T-helper 1 cell (primary cell): Measurements from ENCODE around the gene SLC25A11.

Source experiments
- DNase-seq, 5 donors: peaks; one replicate each; pipeline ENCODE4 v3.0.0-alpha.2; 2012 to 2020

The SLC25A11 gene

DNA sequence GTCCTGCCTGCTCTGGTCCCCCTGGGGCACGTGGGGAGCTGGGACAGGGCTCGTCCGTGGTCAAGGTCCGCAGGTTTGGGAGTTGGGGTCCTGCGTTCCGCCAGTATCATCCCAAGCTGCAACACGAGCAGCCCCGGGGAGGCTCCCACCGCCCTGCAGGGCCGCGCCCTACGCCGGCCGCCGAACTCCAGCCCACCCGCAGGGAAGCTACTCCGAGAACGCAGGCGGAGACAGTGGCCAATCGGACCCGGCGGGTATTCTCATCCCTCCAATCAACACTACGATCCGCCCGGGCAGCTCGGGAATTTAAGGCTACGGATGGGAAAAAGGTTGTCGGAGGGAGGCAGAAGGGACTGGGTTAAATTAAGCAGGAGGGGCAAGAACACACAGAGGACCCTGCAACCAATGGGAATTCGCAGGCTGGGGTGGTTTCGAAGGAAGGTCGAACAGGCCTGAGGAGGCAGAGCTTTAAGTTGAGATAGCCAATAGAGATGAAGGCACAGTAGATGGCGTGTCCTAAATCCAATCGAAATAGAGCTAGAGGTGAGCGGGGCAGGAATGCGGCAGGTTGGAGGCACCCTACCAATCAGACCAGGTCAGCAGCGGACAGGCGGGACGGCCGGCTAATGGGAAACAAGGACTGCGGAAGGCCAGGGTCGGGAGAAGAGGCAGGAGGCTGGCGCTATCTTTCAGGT is 27.1 kb upstream of the SLC25A11 start:
- peak; percentile 88 to 99 (median 92) for DNase-seq

DNA sequence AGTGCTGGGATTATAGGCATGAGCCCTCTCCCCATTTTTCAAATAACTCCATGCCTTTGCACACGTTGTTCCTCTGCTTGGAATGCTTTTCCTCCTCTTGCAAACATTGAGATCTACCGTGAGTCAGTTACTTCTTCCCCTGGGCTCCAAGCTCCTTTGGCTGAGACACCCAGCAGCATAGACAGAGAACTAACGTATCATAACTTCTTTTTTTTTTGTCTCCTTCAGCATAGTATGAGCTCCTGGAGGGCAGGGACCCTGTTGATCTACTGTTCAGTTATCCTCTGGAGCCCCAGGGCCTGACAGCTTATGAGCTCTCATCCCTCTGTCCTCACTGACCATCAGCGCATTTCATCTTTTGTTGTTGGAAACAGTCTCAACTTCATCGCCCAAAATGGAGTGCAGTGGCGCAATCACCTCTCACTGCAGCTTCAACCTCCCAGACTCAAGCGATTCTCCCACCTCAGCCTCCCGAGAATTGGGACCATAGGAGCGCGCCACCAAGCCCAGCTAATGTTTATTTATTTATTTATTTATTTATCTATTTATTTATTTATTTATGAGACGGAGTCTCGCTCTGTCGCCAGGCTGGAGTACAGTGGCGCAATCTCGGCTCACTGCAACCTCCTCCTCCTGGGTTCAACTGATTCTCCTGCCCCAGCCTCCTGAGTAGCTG is 25.6 kb upstream of the SLC25A11 start:
- DNase-seq = no peak

DNA sequence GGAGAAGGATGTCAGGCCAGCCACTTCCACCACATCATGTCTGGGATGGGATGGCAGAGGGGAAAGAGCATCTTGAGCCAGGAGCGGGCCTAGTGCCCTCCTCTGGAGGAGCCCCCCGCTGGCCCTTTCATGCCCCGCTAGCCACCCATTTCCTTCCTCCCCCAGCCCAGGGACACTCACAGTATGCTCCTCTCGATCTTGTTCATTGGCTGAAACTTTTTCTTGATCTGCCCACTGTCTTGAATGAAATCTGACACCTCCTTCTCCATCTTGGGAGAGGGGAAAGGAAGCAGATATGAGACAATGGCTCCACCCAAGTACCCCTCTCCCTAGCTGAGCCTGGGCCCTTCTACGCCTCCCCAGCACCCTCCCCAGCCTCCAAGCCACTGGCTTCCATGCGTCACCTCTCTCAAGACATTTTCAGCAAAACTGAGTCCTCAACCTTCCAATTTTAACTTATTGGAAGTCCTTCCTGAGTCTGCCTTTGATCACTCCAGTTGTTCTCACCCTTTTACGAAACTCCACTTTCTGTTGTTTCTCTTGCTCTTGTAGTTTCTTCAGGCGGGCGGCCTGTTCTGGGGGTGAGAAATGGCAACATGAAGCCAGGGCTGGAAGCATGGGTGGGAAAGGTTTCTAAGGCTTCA is 20.6 kb upstream of the SLC25A11 start:
- no peak for DNase-seq

DNA sequence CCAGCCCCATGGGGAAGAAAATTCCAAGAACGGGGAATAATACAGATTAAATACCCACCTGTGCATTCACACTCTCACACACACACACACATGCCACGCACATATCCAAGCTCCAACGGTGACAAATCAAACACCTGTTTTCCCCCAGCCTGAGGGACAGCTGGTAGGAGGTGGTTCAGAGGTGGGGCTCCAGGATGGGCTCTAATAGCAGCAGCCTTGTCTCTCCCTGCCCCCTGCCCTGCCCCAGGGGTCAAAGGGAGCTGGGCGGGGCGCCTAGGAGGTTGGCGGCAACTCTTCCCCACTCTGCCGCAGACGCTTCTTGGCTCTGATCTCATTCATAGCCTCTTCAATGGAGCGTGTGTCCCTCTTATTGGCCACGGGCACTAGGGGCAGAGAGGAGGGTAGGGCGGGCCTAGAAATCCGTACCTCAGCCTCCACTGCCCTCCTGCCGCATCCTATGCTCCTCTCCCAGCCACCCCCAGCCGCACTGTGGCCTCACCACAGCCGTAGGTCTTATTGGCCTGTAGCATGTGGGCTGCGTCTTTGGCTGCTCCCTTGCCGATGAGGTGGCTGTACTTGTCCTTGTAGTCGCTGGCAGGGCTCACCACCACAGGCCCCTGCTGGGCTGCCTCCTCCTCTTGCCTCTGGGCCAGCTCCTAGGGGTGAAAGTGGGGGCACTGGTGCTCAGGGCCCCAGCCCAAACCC is 19.6 kb upstream of the SLC25A11 start:
- no peak for DNase-seq

DNA sequence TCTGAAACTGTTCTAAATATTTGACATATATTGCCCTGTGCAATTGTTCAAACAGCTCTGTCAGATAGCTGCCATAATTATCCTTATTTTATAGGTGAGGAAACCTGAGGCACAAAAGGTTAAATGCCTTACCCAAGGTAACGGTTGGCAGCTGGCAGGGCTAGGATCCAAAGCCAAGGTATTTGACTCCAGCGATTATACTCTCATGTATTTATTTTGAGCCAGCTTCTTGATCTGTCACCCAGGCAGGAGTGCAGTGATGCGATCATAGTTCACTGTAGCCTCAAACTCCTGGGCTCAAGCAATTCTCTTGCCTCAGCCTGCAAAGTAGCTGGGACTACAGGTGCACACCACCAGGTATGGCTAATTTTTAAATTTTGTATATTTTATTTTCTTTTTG is 18.3 kb upstream of the SLC25A11 start:
- DNase-seq = no peak

DNA sequence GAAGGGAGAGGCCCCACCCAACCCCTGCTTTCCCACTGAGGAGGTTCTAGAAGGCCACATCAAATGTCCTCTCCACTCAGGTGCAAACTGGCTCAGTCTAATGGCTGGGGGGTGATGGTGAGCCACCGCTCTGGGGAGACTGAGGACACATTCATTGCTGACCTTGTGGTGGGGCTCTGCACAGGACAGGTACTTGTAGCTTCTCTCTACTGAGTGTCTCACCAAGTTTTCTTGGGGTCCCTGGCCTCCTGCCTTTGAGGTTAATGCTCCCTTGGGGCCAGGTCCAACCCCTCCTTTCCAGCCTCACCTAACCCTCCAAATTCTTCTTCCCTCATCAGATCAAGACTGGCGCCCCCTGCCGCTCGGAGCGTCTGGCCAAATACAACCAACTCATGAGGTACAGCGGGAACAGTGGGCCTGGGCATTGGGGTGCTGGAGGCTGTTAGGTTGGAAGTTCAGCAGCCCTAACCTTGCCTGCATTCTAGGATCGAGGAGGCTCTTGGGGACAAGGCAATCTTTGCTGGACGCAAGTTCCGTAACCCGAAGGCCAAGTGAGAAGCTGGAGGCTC is 16.7 kb upstream of the SLC25A11 start:
- DNase-seq = peak in 3 of 5 donors; percentile 34 to 50 (median 40)

DNA sequence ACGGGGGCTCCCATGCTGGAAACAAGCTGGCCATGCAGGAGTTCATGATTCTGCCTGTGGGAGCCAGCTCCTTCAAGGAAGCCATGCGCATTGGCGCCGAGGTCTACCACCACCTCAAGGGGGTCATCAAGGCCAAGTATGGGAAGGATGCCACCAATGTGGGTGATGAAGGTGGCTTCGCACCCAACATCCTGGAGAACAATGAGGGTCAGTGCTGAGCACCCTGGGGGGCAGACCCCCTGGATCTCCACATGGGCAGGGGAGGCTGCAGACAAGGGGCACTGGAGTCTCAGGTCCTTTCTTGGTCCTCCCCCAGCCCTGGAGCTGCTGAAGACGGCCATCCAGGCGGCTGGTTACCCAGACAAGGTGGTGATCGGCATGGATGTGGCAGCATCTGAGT is 15.2 kb upstream of the SLC25A11 start:
- DNase-seq = no peak

DNA sequence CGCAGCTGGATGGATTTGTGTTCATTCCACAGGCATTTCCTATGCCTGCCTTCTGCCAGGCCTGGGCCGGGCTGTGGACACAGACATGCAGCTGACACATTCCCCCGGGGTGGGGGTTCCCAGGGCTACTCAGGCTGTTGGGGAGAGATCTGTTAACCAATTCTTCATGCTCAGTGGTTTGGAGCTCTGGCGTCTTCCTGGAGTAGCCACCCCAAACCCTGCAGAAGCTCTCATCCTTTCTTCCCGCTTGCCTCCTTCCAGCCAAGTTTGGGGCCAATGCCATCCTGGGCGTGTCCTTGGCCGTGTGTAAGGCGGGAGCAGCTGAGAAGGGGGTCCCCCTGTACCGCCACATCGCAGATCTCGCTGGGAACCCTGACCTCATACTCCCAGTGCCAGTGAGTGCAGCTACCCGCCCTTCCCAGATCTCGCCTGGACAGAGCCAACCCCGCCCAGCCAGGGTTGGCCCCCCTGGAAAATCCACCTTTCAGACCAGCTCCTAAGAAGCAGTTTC is 13.7 kb upstream of the SLC25A11 start:
- no peak for DNase-seq

DNA sequence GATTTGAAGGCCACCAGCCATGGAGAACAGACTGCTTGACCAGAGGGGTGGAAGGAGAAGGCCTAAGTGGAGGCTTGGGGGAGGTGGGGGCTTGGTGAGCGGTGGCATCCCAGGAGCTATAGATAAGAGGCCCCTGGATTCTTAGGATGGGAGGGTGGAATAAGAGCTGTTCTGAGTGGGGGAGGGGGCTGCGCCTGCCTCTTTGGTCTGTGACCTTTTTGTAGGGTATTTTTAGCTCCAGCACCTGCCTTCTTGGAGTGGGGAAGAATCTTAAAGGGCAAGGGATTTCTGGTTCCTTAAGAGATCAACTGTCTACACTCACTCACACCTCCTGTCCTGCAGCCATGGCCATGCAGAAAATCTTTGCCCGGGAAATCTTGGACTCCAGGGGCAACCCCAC is 11.6 kb upstream of the SLC25A11 start:
- no peak for DNase-seq

DNA sequence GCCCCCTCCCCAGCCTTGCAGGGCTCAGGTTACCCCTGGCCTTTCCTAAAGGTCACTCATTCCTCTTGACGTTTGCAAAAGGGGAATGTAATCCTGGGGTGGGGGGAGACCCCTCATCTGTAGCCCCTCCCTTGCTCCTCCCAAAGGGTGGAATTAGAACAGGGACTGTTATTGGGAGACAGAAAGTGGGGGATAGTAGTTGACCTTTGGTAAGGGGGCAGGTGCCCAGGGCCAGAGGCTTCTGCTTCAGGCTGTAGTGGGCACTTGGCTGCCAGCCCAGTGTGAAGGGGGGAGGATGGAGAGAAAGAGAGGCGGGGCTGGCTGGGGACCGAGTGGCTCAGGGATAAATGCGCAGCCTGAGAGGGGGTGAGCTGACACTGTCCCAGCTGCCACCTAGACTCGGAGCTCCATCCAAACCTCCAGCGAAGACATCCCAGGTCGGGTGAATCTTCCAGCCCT is 10.9 kb upstream of the SLC25A11 start, which contains the start of gene ENO3:
Gene ENO3, plus strand, starts transcription at position 374 of the 459 bp plus-strand sequence. CDS start 711 bp downstream, outside the sequence.
- DNase-seq = no peak

DNA sequence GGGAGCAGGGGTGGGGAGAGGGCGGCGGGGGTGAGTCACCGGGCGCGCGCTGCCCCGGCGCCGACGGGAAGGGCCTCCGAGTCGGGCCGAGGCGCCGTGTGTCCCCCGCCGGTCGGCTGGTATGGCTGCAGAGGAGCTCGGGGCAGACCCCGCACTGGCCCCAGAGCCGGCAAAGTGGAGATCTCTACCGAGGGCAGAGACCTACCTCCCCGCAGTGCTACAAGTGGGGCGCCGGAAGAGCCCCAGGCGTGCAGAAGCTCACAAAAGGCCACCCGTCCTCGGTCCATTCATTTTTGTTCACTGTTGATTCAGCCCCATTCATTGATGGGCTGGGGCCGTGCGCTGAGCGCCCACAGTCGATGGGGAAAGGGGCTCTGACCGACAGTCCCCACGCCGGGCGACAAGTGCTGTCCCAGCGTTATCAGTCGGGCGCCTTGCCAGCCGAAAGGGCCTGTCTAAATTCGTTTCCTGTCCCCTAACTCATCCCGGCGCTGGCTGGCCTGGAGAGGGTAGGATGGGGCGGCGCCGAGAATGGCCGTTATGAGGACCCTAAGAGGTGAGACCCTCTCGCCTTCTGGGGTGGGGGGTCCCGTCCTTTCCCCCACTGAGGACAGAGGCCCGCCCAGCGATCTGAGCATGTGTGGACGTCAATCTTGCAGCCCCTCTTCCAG is 10.4 kb upstream of the SLC25A11 start:
- peak in 2 of 5 donors; percentile 48 to 53 for DNase-seq

DNA sequence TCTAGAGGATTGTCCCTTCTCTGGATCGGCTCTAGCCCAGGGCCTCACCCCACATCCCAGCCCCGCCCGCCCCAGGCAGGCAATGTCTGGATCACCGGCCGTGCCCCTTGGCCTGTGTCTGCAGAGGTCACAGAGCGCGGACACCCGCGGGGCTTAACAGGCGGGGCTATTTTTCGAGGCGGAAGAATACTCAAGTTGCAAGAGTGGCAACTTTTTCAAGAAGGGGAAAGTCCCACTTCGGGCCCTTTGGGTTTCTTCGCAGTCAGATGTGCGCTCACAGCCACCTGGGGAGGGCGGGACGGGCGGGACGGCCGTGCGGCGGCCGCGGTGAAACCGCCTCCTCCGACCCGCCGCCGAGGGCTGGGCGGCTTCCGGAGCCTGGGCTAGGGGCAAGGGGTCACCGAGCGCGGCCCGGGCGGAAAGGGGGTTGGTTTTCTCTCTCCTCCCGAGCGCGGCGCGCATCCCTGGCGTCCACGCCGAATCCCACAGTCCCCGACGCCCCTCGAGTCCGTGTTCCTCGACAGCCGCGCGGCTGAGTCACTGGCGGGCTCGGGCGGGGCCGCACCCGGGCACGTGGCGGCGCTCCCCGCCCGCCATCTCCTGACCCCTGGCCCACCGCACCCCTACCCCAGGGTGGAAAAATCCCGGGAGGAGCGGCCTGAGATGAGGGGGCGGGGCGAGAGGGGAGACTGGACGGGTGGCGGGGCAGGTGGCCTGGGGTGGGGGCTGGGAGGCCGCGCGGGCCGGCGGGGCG is 9.7 kb upstream of the SLC25A11 start:
- peak; percentile 56 to 93 (median 69) for DNase-seq

DNA sequence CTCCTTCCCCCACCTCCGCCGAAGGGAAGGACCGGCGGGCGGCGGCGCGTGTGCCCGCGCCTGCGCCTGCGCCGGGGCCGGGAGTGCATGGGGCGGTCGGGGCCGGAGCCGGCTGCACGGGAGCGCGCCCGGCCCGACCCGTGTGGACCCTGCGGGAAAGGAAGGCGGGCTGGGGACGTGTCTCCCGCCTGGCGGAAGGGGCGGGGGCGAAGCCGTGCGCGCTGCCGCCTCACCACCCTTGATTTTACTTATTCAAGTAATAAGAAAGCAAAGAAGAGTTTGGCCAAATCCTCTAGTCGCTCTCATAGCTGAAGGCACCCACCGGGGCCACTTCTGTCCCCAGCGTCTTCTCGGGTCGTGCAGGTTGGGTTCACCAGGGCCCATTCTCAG is 9.1 kb upstream of the SLC25A11 start:
- peak; percentile 58 to 88 (median 61) for DNase-seq

DNA sequence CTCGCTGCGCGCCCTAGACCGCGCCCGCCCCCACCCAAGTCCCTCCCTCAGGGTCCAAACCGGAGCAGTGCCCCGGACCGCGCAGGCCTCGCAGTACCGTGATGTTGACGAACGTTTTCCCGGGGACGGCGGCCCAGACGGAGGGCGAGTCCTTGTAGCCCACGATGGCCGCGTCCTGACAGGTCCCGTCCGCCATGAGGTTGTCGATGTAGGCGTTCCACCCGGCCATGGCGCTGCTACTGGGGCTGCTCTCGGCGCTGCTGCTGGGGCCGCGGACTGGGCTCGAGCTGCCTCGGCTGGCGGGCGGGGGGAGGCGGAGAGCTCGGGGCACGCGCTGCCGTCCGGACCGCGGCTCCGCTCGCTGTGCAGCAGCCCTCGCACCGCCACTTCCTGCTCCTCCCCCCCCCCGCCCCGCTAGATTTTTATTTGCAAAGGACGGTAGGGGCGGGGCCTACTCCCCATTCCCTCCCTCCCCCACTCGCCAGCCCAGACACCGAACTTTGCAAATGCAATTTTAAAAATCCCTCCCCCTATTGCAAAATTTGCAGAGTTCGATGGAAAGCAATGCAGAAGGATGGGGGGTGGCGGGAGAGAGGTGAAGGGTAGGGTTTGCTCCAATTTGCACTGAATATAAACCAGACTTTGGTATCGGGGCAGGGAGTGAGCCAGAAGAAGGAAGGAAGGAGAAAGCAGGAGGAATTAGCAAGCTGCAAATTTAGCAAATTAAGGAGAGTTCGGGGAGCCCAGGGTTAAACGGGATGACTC is 8.5 kb upstream of the SLC25A11 start, which contains the start of gene PFN1:
Gene PFN1, minus strand, starts transcription at position 365 of the 765 bp plus-strand sequence. Its CDS starts 136 bp downstream, at position 229.
- peak; percentile 80 to 95 (median 87) for DNase-seq

DNA sequence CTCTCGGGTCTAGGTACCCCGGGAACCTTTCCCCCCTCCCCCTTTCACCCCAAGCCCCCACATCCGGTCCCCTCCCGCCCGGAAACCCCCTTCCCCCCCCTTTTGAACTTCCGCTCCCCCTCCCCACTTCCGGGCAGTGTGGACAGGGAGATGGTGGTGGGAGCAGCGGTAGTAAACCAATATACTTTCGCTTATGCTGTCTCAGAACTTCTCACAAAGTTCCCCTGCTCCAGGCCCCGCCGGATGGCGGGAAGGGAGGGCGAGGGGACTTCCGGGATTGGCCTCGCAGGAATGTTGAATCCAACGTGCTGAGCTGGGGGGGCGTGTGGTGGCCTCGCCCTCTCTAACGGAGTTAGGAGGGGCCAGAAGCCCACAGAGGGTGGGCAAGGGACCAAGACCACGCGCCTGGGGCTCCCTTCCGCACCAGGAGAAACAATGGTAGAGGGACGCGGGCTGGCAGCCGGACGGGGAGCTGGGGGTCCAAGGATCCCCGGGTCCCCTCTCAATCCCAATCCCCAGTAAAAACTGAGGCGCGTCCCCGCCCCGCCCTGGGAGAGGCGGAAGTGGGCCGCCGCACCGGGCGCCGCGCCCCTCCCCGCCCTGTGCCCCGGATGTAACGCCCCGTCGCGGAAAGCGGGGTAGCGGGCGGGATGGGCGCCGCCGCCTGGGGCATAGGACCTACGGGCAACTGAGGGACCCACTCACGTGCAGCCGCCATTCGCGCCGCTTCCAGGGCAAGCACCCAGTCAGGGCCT is 7.7 kb upstream of the SLC25A11 start:
- DNase-seq = peak; percentile 40 to 87 (median 56)

DNA sequence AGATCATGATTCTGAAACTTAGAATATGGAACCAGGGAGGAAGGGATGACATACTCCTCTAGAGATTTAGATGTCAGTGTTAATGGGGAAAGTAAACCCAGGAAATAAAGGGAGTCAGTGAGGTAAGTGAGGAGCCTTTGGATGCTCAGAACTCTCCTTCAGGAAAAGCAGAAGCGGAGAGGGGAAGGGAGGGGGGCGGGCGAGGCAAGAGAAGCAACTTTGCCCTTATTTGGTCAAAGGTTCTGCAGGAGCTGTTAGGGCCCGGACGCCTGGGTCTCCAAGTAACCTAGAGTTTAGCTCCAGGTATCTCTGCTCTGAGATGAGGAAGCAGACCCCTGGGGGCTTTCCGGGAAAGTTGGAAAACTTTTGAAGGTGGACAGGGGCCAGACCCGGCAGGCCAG is 7.2 kb upstream of the SLC25A11 start:
- DNase-seq = no peak

DNA sequence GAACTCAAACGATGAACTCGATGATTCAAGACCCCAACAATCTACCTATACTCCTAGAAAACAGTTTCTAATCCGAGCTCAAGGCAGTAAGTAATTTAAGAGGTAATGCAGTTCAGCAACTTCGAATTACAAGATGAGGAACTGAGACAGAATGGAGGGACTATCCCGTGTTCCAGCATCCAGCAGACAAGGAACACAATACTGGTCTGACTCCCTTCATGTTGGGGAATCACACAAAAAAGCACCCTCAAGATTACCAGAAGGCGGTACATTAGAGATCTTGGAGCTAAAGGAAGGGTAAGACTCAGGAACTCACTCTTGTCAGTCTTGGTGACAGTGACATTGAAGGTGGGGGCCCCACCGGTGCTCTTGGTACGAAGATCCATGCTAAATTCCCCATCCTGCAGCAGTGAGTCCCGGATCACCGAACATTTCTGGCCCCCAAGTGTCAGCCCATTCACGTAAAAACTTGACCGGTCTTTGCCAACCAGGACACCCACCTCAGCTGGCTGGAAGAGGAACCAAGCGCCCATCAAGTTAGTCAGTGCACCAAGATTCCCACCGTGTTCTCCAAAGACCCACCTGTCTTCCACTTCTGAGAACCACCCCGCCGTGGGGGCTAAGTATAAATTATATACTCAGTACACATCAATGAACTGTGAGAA is 6.6 kb upstream of the SLC25A11 start:
- DNase-seq = no peak

DNA sequence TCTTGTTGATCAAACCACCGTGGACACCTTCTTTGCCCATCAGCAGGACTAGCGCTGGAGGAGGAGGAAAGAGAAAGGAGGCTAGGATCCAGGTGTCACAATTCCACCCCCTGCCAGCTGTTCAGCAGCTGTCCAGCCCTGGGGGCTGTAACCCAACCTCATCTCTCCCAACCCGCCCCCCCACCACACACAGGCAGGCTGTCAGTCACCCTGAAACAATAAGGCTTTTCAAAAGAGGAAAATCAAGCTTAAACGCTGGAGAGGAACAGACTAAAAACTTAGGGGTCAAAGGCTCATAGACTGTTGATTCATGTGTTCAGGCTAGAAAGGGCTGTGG is 6.1 kb upstream of the SLC25A11 start:
- DNase-seq = no peak
